Retina (tissue), 1 donor: ENCODE data around the gene PSTPIP1.

ENCODE experiments used
- DNase-seq: peaks from one replicate; pipeline ENCODE4 v3.0.0-alpha.2; 2016

Gene PSTPIP1

GRCh38 chr15:77032052-77032646 is 37.2 kb downstream of the PSTPIP1 start:
- DNase-seq, result no peak

- no peak for DNase-seq
Observed at GRCh38 chr15:77032647-77033416, 37.9 kb downstream of the PSTPIP1 start.

GRCh38 chr15:77033417-77033728 is 38.4 kb downstream of the PSTPIP1 start:
- DNase-seq, result no peak

GRCh38 chr15:77033729-77034671 is 39.1 kb downstream of the PSTPIP1 start:
- no peak for DNase-seq

GRCh38 chr15:77034695-77035489 is 40.0 kb downstream of the PSTPIP1 start:
- peak; percentile 44 for DNase-seq

- no peak for DNase-seq
Observed at GRCh38 chr15:77035584-77035983, 40.7 kb downstream of the PSTPIP1 start.

- no peak for DNase-seq
Observed at GRCh38 chr15:77035999-77036471, 41.1 kb downstream of the PSTPIP1 start.

- DNase-seq, result no peak
Observed at GRCh38 chr15:77036537-77037387, 41.8 kb downstream of the PSTPIP1 start.

GRCh38 chr15:77037388-77038209 is 42.7 kb downstream of the PSTPIP1 start:
- DNase-seq, result no peak

- DNase-seq, result no peak
Observed at GRCh38 chr15:77038312-77039216, 43.6 kb downstream of the PSTPIP1 start.

GRCh38 chr15:77039217-77039533 is 44.2 kb downstream of the PSTPIP1 start:
- no peak for DNase-seq

GRCh38 chr15:77039848-77040247 is 44.9 kb downstream of the PSTPIP1 start:
- DNase-seq, result no peak

- no peak for DNase-seq
Observed at GRCh38 chr15:77040673-77041072, 45.7 kb downstream of the PSTPIP1 start.

GRCh38 chr15:77042245-77042919 is 47.5 kb downstream of the PSTPIP1 start:
- no peak for DNase-seq

- DNase-seq, result no peak
Observed at GRCh38 chr15:77042955-77043920, 48.3 kb downstream of the PSTPIP1 start.

- no peak for DNase-seq
Observed at GRCh38 chr15:77044228-77045042, 49.5 kb downstream of the PSTPIP1 start.

- DNase-seq, result no peak
Observed at GRCh38 chr15:77045985-77046384, 51.1 kb downstream of the PSTPIP1 start.
